SIG-M5 (cell line): ENCODE measurements around the gene ACAD10.
"Not testable (repeated sequence)": the region's sequence is repeated elsewhere in the genome, so short reads cannot be mapped to it uniquely, and the experiment has no call there.

Source experiments
- DNase-seq: peaks from one replicate; lab custom pipeline; 2025; lab: John Stamatoyannopoulos, UW

Gene ACAD10

DNA sequence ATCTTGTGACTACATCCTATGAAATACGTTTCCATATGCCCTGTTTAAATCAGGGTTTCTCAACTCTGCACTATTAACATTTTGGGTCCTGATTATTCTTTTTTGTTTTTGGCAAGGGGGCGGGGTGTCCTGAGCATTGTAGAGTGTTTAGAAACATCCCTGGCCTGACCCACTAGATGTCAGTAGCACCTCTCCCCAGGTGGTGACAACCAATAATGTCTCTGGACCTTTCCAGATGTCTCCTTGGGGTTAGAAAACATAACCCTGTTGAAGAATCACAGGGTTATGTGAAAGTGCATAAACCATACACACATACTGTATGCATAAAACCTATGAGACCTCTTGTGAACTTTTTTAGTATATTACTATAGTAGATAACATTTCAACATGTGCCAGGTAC lies 1.4 kb downstream of the ACAD10 start:
- no peak for DNase-seq

DNA sequence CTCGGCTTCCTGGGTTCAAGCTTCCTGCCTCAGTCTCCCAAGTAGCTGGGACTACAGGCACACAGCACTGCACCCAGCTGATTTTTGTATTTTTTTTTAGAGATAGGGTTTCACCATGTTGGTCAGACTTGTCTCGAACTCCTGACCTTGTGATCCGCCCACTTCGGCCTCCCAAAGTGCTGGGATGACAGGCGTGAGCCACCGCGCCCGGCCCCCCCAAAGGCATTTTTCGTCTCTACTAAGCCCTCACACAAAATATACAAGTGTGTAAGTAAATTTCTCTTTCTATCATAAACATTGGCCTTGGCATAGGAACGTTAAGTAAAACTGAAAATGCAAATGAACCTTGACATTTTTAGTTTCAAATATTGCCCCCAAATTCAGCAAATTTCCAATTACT lies 2.1 kb downstream of the ACAD10 start:
- DNase-seq, result no peak

DNA sequence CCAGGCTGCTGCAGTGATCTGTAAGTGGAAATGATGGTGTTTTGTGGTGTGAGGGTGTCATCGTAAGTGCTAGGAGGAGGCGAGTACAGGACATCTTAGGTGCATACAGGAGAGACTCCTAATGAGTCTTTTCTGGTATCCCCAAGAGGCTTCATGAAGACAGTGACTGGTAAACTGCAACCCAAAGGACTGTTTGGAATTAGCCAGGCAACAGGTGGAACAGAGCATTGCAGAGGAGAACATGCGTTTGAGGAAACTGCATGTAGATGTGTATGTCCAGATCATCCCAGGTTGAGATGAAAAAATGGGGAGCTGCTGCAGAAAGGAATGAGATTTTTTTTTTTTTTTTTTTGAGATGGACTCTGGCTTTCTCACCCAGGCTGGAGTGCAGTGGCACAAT lies 5.4 kb downstream of the ACAD10 start:
- no peak for DNase-seq

DNA sequence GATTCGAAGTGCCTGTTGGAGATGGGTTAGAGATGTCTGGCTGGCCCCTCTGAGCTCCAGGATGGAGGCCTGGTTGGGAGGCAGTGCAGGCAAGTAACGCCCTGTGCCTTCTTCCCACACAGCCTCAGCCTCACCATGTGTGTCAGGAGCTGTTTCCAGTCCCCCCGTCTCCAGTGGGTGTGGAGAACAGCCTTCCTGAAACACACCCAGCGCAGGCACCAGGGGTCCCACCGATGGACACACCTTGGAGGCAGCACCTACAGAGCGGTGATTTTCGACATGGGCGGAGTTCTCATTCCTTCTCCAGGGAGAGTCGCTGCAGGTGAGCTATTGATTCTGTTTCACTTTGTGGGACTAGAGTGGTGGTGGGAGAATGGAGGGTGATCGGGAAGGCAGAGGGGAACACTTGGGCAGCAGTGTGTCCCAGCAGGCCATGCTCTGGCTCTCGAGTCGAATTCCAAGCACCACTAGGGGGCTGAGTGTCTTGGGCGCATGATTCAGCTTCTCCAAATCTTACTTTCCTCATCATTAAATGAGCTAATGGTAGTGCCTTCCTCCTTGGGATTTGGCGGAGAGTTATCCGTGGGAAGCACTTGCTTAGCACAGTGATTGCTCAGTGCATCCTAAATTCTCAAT lies 6.8 kb downstream of the ACAD10 start:
- DNase-seq, result no peak

DNA sequence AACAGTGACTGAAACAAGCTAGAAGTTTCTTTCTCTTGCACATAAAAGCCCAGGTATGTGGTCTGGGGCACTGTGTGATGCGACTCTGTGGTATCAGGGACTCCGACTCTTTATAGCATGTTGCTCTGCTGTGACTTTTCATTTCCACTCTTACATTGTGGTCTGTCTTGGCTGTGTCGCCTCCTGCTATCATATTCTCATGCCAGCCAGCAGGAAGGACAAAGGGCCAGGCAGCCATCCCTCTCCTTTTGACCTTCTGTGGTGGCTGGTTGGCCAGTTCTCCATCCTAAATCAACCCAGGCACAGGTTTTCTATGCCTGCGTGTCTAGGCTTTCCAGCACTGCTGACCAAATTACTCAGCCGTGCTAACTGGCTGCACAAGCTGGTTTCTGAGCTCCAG lies 8.0 kb downstream of the ACAD10 start:
- DNase-seq, result no peak

DNA sequence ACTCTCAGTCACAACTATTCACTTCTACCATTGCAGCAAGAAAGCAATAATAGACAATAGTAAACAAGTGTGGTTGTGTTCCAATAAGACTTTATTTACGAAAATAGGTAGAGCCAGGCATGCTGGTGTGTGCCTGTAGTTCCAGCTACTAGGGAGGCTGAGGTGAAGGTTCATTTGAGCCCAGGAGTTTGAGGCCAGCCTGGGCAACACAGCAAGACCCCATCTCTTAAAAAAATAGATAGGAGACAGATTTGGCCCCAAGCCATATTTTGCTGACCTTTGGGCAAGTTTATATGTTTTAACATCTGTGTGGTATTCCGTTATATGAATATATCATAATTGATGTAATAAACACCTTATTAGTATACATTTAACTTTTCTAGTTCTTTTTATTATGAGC lies 14.1 kb downstream of the ACAD10 start:
- DNase-seq, result no peak

DNA sequence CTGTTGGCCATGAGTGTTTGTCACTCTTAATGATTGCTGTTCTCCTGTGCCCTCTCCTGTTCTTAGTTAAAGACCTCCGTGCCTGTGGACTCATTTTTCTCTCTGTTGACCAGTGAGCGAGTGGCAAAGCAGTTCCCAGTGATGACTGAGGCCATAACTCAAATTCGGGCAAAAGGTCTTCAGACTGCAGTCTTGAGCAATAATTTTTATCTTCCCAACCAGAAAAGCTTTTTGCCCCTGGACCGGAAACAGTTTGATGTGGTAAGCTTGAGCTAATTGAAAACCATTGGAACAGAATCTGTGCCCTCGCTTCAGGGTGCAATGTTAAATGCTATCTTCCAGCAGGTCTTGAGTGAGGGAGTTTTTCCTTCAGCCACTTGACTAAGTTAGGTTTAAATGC lies 19.8 kb downstream of the ACAD10 start:
- DNase-seq, result no peak

DNA sequence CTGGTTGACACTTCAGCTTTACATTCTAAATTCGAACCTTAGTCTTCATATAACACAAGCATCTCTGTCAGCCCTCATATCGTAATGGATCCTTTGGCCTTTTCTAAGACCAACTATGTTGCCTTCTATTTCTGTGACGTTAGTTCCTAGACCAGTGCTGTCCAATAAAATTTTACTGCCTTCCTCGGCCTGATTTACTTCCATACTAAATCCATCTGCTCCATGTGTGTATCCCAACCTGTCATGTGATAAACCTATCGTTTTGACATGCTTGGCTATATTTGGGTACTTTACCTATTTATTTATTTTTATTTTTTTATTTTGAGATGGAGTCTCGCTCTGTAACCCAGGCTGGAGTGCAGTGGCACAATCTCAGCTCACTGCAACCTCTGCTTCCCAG lies 20.3 kb downstream of the ACAD10 start:
- DNase-seq, result no peak

DNA sequence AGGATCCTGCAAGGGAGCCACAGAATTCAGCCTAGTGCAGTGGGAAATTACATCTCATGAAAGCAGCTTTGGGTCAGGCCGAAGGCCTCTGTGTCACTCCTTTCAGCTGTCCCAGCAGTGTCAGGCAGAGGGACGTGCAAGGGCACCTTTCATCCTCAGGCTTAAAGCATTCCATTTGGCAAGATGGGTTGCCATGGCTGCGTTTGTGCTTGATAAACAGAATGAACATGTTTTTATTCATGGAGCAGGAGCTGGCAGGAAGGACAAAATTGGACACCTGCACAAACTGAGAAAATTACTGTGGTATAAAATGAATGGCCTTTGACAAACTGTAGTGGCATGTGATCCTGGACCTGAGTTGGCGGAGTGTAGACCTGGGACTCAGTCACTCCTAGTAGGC lies 29.4 kb downstream of the ACAD10 start:
- no peak for DNase-seq

DNA sequence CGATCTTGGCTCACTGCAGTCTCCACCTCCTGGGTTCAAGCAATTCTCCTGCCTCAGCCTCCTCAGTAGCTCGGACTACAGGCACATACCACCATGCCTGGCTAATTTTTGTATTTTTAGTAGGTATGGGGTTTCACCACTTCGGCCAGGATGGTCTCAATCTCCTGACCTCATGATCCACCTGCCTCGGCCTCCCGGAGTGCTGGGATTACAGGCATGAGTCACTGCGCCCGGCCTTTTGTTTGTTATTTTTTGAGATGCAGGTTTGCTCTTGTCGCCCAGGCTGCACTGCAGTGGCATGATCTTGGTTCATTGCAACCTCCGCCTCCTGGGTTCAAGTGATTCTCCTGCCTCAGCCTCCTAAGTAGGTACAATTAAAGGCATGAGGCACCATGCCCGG lies 33.5 kb downstream of the ACAD10 start:
- DNase-seq, result not testable (repeated sequence)

DNA sequence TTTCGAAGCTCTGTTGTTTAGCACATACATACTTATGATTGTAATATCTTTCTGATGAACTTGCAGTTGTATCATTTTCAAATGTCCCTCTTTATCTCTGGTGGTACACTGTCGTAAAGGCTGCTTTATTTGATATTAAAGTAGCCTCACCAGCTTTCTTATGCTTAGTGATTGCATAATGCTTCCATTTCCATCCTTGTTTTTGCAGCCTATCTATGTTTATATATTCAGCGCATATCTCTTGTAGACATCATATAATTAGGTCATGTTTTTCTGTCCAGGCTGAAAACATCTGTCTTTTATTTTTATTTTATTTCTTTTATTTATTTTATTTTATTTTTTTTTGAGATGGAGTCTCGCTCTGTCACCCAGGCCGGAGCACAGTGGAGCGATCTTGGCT lies 34.6 kb downstream of the ACAD10 start:
- no peak for DNase-seq

DNA sequence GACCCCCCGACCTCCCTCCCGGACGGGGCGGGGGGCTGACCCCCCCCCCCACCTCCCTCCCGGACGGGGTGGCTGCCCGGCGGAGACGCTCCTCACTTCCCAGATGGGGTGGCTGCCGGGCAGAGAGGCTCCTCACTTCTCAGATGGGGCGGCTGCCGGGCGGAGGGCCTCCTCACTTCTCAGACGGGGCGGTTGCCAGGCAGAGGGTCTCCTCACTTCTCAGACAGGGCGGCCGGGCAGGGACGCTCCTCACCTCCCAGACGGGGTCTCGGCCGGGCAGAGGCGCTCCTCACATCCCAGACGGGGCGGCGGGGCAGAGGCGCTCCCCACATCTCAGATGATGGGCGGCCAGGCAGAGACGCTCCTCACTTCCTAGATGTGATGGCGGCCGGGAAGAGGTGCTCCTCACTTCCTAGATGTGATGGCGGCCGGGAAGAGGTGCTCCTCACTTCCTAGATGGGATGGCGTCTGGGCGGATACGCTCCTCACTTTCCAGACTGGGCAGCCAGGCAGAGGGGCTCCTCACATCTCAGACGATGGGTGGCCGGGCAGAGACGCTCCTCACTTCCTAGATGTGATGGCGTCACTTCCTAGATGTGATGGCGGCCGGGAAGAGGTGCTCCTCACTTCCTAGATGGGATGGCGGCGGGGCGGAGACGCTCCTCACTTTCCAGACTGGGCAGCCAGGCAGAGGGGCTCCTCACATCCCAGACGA lies 38.0 kb downstream of the ACAD10 start:
- DNase-seq, result not testable (repeated sequence)

DNA sequence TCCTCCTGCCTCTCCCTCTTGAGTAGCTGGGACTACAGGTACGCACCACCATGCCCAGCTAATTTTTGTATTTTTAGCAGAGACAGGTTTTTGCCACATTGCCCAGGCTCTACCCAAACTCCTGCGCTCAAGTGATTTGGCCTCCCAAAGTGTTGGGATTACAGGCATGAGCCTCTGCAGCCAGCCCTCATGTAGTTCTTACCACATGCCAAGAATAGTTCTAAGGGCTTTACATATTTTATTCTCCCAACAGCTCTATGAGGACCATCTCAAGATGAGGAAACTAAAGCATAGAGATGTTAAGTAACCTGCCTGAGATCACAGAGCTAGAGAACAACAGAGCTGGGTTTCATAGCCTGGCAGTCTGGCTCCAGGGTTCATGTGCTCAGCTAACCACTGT lies 42.9 kb downstream of the ACAD10 start:
- no peak for DNase-seq

DNA sequence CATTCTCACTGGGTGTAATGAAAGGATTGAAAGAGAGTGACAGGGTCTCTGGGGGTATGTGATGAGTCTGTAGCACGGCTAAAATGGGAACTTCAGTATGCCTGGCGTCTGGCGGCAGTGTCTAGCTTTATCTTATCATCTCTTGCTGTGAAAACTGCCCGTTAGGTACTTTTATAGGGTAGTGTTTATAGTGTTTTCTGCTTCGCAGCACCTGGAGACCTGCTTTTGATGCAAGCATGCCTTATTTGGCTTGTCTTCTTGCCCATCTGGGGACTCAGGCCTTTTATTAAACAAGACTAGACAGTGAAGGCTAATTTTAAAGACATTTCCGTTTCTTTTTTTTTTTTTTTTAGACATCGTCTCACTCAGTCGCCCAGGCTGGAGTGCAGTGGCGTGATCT lies 44.6 kb downstream of the ACAD10 start:
- DNase-seq, result no peak

DNA sequence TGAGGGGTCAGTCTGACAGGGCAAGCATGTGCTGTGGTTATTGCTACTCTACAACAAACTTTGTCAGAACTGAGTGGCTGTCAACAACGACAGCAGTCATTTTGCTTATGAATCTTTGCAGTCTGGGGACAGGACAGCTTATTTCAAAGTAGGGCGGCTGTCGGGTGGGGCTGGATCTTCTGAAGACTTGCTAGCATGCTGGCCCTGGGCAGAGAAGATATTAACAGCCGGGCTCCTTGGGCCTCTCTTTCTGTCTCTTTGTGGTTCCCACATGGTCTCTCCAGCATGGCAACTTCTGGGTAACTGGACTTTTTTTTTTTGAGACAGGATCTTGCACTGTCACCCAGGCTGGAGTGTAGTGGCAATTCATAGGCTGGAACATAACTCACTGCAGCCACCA lies 46.9 kb downstream of the ACAD10 start:
- DNase-seq, result no peak

DNA sequence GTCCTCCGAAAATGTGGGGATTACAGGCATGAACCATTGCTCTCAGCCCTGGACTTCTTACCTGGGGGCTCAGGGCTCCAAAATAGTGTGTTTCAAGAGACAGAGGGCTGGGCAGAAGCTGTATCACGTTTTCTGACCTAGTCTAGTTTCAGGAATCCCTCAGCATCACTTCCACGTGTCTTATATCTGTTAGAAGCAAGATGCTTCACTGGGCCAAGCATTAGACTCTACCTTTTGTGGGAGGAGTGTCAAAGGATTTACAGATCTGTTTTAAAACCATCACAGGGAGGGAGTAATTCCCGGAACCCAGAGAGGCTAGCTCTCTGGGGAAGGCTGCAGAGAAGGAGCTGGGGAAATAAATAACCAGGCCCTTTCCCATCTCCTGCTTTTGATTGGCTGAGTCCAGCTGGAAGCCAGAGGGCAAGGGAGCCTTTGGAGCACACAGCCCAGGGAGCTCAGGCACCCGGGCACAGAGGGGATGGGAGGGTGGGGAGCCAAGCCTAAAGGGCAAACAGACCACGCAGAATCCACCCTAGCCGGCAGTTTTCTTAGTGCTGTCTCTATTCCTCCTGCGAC lies 47.6 kb downstream of the ACAD10 start:
- no peak for DNase-seq

DNA sequence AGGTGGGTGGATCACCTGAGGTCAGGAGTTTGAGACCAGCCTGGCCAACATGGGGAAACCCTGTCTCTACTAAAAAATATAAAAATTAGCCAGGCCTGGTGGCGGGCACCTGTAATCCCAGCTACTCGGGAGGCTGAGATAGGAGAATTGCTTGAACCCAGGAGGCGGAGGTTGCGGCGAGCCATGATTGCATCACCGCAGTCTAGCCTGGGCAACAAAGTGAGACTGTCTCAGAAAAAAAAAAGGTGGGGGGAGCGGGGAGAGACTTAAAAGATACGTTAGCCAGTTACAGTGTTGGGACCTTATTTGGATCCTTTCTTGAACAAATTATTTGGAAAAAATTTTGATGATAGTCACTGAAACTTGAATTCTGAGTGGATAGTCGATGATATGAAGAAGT lies 53.7 kb downstream of the ACAD10 start:
- DNase-seq, result not testable (repeated sequence)

DNA sequence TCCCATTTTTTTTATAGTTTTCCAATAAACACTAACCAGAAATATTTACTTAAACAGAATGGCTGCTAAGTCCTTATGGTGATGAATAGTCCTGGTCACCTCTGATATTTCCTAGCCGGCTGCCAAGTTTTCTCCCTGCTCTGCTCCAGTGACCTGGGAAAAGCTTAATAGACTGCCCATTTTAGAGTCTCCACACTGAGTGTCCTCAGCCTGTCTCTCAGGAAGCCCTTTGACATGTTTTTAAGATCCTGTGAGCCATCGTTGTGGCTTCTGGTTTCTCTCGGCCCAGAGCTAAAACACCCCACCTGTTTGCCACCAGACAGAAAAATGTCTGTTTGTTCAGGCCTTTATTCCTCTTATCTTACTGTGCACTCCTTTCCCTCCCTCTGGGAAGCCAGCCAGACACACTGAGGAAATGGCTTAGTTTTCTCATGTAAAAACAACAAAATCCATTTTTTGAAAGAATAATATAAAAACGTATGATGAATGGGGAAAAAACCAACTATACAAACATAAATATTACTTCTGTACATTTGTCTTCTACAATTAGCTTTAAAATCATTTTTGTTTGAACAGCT lies 55.5 kb downstream of the ACAD10 start:
- DNase-seq, result no peak

DNA sequence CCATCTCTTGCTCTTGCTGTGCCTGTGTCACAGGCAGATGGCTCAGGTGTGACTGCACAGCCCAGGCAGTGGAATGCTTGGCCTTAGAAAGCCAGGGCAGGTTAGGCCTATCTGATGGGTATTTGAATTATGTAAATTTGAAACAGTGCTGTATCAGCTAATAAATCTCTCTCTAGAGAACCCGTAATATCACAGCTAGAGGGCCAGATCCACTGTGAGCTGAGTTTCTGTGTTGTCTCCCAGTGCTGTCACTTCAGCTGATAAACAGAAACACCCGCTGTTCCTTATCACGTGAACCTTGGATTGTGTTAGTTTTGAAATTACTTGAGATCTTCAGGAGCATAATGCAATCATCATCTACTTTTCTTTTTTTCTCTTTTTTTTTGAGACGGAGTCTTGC lies 59.4 kb downstream of the ACAD10 start:
- no peak for DNase-seq

DNA sequence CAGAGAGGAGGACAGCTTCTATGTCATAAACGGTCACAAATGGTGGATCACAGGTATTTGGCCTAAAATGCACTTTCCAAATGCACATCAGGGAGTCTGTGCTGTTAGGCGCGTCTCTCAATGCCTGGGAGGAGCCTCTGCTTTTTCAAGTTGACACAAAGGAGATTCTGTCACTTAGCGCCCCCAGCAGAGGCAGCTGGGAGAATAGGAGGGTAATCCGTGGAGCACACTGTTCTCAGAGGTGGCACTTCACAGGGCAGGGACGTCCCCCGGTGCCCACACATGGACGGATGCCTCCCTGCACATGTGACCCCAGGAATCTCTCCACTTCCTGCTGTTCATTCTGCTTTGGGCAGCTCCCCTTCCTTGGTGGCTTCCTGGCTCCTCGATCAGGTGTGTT lies 61.5 kb downstream of the ACAD10 start:
- no peak for DNase-seq

DNA sequence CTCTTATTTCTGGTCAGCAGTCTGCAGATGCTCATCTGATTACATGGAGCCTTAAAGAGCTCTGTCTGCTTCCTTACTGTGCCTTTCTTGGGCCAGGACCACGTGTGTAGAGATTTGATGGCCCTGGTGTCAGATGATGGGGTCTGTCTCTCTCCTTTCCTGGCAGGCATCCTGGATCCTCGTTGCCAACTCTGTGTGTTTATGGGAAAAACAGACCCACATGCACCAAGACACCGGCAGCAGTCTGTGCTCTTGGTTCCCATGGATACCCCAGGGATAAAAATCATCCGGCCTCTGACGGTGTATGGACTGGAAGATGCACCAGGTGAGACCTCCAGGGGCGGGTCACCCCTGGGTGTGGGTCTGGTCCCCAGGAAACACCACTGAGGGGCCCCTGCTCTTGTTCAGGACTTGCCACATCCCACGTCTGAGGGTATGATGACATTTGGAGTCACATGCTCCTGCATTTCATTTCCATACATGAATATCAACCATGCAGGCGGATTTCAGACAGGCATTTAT lies 62.4 kb downstream of the ACAD10 start:
- no peak for DNase-seq

DNA sequence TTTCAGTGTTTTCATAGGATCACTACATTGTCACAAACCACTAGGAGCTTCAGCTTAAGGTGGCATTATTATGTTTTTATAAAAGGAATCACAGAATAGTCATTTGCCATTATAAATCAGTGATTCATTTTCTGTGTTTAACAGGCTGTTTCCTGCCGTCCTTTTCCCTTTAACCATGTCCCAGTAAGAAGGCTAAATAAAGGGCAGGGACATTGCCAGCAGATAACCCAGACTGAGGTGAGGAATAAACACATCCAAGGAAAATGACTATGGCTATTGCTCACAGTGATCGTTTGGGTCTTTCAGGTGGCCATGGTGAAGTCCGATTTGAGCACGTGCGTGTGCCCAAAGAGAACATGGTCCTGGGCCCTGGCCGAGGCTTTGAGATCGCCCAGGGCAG lies 63.0 kb downstream of the ACAD10 start:
- DNase-seq, result no peak

DNA sequence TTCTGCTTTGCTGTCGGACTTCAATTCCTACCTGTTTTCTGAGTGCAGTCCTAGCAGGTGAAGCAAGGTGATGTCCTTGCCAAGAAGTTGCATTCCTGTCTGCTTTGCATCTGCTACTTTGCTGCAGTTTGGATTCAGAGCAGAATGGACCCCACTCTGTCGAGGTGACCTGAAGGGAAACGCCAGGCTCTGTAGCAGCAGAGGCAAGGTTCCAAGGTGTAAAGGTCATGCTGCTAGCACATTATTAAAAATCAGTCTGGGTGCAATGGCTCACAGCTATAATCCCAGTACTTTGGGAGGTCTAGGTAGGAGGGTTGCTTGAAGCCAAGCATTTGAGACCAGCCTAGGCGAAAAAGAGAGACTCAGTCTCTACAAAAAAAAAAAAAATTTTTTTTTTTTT lies 63.5 kb downstream of the ACAD10 start:
- DNase-seq, result no peak
